HK-2 (cell line): Measurements from ENCODE around the gene CDC14B.

Experiments used
- DNase-seq: peaks from one replicate; pipeline ENCODE4 v3.0.0-alpha.2; 2018; ENCODE audit not compliant: unreplicated experiment

CDC14B gene

GRCh38 chr9:96502539-96503373 lies 116.9 kb downstream of the CDC14B start:
- DNase-seq, result no peak

- no peak for DNase-seq
Observed at GRCh38 chr9:96501633-96502538, 117.8 kb downstream of the CDC14B start.

DNA sequence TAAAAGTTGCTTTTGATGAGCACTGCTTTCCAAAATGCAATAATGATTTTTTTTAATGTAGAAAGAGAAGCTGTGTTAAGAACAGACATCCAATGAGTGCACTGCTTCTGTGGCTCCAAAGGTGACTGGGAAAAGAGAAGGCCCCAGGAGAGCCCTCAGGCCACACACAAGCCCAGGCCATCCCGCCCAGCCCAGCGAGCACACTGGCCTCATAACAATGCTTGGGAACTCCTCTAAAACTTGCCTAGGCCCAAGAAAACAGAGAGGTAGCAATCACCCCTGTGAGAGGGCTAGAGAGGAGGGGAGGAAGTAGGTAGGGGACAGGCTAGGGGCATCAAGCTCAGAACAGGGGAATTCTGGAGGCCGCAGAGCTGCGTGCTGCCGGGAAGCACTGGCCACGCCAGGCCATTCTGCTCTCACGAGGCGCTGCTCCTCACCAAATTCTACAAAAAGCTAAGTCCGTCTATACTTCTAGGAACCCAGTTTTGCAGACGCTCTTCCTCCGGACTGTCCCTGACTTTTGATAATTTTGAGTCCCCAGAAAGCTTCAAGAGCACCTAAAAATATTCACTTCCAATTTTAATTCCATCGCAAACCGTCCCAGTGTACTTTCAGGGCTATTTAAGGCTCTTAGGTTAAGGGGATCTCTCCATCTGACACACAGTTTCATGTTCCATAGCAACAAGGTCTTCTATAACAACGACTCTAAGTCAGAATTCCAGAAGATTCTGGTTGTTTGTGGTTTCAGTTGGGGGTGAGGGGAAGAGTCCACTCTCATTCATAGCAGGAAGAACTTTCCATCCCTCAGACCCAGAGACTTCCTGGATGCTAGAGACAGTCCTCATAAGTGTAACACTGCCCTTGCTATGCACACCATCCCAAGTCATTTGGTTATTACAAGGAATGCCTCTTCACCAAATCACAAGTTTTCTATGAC lies 118.7 kb downstream of the CDC14B start:
- DNase-seq, result no peak

DNA sequence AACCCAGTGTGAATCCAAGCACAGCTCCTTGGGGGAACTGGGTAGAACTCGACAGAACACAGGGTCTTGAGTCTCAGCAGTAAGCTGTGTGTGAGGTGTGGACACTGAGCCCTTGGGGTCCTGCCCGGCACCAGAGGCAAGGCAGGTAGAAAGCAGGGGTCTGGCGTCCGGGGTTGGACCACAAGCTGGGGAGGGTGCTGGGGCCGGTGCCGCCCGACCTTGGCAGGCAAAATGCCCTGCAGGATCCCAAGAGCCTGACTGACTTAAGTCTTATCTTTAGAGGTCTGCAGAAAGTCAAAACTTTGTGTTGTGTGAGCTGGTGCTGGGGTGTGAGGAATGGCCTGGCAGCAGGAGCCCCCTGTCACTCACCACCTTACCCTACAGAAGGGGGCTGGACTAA lies 120.4 kb downstream of the CDC14B start:
- DNase-seq, result no peak

GRCh38 chr9:96498796-96499195 lies 120.8 kb downstream of the CDC14B start:
- DNase-seq, result no peak

DNA sequence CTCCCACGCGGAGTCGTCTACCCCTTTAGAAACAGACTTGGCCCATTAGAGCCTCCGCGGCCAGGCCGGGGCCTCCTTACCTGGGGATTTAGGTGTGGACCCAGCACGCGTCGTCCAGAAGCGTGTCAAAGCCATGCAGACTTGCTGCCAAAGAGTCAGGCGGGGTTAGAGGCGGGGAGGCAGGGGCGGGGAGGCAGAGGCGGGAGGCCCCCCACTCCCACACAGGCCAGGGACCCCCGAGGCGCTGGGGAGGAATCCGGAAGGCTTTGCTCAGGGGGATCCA lies 122.6 kb downstream of the CDC14B start:
- DNase-seq, result no peak

DNA sequence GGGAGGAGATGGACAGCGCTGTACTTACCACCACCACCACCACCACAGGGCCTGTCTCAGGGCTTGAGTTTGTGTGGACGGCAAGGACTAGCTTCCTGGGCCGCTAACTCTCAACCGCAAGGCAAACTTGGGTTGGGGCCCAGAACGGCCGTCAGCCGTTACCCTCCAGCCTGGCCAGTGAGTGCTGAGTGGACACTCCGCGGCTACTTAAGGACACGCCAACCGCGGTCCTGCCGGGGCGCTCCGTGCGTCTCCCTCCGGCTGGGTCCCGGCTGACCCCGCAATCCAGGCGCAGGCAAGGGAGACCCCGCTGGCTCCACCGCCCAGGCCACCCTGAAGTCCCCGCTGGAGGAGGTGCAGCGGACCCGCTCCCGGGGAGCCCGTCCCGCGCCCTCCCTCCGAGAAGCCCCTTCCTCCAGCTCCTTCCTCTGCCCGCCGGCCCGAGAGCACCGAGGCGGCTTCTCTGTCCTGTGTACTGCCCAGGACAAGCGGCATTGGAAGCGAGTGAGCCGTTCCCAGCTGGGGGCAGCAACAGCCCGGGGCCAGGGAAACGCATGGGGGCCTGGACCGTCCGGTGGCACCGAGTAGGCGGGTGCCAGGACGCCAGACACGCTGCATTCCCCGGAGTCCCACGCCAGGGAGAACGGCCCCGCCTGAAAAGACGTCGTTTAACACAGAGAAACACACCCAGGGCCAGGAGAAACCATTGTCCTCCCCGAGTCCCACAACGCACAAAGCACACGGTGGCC lies 123.1 kb downstream of the CDC14B start:
- DNase-seq, result no peak

DNA sequence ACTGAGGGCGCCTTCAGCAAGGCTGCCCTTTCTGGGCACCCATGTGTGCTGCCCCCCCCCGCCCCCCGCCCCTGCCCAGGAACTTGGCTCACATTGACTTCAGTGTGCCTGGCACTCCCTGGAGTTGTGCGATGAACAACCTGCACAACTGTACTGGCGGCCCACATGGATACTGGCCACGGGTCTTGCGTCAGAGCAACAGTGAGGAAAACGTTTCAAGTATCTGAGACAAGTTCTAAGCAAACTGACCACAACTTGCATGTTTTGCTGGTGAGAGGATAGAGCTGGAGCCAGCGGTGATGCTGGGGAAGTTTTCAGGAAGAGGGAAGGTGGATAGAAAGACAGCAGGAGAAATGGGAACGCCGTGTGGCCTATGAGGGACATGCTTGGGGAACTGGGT lies 124.3 kb downstream of the CDC14B start:
- no peak for DNase-seq

GRCh38 chr9:96494215-96494800 lies 125.3 kb downstream of the CDC14B start:
- DNase-seq, result no peak

DNA sequence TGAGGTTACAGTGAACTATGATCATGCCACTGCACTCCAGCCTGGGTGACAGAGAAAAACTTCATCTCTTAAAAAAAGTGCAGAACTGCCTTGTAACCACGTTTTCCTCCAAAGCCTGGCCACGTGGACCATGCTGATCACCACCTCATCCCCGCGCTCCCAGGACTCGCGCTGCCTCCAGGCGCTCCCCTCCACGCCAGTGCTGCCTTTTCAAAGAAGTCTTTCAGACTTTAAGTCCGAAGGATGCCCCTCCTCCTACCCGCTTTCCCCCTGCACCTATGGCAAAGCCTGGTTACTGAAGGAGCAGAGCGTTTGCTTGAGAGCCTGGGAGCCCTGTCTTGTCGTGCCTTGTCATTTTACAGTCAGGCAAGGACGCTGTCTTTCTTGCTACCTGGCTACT lies 125.9 kb downstream of the CDC14B start:
- DNase-seq, result no peak

DNA sequence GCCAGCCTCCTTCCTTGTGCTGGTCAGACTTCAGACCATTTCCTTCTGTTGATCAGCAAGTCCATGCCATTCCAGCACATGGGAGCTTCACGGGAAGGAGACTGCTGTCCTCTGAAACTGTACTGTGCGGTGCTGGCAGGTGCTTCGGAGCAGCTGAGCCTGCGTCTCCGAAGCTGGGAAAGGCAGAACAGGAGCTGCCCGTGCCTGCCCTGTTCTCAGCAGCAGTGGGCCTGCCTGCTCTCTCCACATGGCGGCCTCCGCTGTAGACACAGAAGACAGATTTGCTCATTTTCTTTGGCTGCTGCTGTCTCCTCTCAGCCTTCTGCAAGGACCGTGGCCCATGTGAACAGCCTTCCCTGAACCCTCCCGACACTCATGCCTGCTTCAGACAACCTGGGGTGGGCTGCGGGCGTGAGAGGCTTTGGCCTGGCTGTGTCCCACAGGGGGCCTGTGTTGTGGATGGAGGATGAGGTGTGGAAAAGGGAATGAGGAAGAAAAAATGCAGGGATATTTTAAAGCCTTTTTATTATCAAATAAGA lies 126.6 kb downstream of the CDC14B start:
- DNase-seq, result no peak

GRCh38 chr9:96491880-96492525 lies 127.6 kb downstream of the CDC14B start:
- DNase-seq, result no peak

GRCh38 chr9:96491079-96491879 lies 128.4 kb downstream of the CDC14B start:
- no peak for DNase-seq

- DNase-seq, result no peak
Observed at GRCh38 chr9:96490534-96491078, 129.0 kb downstream of the CDC14B start.

DNA sequence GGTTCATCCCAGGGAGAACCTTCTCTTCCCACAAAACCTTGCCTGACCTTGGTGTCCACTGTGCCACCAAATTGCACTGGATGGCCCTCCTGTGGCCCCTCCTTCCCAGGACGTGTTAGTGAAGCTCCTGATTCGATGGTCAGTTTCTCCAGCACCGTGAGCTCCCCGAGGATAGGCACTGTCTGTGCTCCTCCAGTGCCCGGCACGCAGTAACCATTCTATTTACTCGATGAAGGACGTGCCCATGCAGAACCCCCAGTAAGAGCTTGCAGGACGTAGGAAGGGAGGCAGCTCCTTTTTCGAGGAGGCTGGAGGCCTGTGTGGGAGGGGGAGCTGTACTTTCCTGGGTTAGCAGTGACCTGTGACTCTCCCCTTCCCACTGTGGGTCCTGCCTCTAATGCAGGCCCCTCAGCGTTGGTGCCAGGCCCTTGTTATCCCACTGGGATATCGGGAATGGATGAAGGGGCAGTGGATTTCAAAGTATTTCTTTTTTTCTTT lies 130.1 kb downstream of the CDC14B start:
- no peak for DNase-seq

DNA sequence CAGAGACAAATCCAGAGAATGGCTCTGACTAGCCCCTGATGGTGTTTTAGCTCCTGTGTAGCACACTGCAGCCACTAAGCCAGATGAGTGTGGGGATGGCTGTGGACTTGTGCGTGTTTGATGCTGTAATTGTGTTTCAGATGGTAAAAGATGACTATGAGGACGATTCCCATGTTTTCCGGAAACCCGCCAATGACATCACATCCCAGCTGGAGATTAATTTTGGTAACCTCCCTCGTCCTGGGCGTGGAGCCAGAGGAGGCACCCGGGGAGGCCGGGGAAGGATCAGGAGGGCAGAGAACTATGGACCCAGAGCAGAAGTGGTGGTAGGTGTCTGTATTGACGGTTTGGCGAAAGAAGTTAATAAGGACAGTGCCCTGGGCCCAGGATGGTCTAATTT lies 131.7 kb downstream of the CDC14B start:
- no peak for DNase-seq

DNA sequence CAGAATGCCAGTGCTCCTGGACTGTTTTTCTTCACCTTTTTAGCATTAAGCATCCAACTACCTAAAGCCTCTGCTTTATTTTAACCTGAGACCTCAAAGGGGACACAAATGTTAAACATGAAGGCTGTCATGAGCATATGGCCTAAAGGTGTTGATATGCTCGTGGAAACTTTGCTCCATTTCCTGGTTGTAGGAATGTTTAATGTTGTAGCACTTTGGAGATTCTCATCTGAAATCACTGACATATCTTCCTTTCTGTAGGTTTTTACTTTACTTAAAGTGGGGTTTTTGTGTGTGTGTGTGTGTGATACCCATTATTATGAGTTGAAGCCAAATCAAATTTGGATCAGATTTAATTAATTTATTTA lies 132.6 kb downstream of the CDC14B start:
- no peak for DNase-seq

DNA sequence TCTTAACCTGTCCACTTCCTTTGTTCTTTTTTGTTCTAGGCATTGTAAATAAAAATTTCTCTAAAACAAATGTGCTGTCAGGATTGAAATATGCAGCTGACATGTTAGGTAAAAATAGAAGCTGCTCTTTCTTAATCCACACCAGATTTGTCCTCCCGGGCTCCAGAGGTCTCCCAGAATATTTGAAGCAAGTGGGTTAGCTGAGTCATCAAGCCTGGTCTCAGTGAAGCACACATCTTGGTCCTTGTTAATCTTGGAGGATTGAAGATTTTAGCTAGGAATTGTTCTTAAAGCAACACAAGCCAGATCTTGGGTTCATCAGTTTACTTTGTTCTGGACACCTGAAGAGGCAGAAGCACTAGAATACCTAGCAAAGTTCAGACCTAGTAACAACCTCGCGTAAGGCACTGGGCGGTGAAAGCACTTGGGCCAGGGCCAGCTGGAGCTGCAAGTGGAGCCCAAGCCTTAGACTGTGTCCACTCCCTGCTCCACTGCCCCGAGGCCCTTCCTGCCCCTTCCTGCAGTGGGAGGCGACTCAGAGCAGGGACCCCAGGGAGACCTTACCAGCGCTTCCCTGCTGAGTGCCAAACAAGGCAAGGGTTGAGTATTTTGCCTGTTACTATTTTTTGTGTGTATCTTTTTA lies 133.1 kb downstream of the CDC14B start:
- DNase-seq, result no peak
